Measurements from ENCODE around the gene UNKL.
A peak's percentile ranks its signal among the peaks of the same experiment; 100 is the strongest.

UNKL gene

DNA sequence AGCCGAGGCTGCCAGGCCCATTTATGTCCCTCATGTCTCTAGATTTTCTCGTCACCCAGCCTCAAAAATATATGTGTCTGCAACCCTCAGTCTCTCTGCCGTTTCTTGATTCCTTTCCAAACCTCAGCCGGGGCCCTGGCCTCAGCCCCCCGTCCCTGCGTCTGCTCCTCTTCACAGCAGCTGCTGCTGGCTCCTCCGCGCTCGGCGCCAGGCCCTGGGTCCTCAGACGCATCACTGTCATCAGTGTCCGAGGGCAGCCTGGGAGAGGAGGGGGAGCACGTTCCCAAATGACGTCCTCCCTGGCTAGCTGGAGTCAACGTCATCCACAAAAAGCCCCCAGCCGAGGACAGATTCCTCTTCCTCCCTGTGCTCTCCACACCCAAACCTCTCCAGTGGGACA, 65.2 kb downstream of the UNKL start:
- no peak for DNase-seq

DNA sequence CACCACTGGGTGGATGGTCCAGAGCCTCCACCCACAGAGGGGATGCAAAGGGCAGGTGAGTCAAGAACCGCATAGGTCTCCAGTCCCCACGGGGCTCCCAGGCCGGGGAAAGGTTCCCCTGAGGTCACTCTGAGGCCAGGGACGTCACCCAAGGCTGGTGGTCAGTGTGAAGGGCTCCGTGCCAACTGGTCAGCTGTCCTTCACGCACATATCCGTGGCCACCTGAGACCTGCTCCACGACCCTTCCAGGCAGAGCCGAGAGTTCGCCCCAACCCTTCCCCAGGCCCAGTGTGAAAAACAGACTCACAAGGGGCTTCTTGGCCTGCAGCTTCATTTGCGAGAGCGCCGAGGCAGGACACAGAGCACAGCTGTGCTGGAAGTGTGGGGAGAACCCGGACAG, 65.6 kb downstream of the UNKL start:
- DNase-seq = no peak

DNA sequence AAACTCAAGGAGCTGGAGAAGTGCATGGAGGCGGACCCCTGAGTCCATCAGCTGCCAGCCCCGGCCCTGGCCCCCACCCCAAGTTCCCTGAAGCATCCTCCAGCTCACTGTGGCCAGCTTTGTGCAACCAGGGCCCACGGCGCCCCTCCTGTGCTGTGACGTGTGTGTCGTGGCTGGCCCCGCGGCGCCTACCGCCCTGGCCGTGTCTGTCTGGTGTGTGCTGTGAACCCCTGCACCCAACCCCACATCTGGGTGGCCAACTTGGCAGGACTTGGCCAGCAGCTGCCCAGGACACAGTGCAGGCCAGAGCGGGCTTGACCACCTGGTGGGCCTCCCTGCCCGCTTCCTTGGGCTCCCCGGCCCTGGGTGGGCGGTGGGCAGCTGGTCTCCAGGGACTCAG, 66.1 kb downstream of the UNKL start:
- DNase-seq = no peak

- no peak for DNase-seq
Observed at GRCh38 chr16:1347962-1348361, 66.5 kb downstream of the UNKL start.

DNA sequence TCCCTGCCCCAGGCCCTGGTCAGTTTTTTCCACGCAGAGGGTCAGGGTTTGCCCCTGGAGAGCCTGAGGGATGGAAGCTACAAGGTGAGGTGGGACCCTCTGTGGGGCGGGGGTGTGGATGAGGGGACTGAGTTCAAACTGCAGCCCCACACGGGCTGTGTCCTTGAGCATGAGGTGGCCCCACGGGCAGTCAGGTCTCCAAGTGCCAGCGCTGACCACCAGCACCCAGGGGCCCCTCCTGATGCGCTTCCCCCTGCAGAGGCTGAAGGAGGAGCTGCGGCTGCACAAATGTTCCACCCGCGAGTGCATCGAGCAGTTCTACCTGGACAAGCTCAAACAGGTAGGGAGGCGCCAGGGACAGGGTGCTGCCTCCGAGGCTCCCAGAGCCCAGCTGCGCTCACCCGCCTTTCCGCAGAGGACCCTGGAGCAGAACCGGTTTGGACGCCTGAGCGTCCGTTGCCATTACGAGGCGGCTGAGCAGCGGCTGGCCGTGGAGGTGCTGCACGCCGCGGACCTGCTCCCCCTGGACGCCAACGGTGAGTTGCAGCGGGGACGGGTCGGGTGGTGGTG, 67.1 kb downstream of the UNKL start:
- no peak for DNase-seq

DNA sequence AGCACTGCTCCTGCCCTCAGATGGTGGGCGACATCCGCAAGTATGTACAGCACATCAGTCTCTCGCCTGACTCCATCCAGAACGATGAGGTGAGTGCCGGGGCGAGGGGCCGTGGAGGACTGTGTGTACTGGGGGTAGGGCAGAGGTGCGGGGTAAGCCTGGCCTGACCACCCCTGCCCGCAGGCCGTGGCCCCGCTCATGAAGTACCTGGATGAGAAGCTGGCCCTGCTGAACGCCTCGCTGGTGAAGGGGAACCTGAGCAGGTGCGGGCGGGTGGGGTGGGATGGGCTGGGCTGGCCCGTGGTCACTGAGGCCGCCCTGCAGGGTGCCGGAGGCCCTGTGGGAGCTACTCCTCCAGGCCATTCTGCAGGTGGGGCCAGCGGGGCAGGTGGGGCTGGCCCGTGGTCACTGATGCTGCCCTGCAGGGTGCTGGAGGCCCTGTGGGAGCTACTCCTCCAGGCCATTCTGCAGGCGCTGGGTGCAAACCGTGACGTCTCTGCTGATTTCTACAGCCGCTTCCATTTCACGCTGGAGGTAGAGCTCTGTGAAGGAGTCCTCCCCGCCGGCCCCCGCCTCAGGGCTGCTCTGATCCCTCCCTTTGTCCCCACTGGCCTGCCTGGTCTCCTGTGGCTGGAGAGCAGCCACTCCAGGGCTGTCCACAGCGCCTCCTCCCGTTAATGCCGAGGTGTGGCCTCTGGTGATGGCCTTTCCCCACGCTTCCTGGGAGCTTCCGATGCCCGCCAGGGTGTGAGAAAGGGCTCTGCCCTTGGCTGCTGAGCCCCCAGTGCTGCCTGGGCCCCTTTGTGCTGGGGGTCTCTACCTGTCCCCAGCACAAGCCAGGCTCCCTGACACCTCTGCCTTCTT, 67.8 kb downstream of the UNKL start:
- DNase-seq = no peak

GRCh38 chr16:1345651-1346421, 68.7 kb downstream of the UNKL start:
- no peak for DNase-seq

GRCh38 chr16:1345087-1345486, 69.4 kb downstream of the UNKL start:
- no peak for DNase-seq

DNA sequence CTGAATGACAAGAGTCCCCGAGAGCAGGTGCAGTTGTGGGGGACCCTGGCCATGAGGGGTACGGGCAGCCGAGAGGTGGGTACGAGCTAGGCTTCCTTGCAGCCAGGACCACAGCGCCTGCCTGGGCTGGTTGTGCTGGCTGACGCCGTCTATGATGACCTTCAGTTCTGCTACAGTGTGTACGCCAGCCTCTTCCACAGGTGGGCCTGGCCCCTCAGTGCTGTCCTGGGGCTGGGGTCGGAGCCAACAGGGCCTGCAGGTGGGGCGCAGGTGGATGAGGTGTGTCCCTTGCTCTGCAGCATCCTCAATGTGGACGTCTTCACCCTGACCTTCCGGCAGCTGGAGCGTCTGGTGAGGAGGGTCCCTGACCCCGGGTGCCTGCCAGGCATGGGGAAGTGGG, 70.0 kb downstream of the UNKL start:
- DNase-seq = no peak

DNA sequence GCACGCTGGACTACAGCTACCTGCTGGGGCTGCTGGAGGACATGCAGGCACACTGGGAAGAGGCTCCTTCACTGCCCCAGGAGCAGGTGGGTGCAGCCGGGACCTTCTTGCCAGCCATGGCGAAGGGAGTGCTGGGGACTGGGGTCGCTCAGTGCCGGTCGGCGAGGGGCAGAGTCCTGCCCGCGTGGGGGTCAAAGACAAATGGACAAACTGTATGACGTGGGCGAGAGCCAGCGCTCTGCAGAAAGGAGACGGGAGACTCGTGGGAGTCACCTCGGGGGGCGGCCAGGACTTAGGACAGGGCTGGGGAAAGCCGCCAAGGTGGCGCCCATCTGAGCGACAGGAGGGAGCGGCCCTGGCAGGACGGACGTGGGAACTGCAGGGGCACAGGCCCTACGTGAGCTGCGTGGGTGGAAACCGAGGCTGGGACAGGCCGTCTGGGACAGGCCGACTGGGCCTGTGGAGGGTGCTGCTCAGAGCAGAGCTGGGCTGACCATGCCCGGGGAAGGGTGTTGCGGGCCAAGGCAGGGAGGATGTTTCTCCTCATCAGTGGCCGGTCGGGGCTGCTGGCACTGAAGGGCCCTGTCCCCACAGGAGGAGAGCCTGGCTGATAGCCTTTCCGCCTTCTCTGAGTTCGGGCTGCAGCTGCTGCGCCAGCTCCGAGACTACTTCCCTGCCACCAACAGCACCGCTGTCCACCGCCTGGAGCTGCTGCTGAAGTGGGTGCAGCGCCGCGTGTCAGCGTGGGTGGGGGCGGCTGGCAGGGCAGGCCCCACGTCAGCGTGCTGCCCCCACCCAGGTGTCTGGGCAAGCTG, 70.9 kb downstream of the UNKL start:
- no peak for DNase-seq

GRCh38 chr16:1342526-1343427, 71.7 kb downstream of the UNKL start:
- DNase-seq = peak; percentile 79

DNA sequence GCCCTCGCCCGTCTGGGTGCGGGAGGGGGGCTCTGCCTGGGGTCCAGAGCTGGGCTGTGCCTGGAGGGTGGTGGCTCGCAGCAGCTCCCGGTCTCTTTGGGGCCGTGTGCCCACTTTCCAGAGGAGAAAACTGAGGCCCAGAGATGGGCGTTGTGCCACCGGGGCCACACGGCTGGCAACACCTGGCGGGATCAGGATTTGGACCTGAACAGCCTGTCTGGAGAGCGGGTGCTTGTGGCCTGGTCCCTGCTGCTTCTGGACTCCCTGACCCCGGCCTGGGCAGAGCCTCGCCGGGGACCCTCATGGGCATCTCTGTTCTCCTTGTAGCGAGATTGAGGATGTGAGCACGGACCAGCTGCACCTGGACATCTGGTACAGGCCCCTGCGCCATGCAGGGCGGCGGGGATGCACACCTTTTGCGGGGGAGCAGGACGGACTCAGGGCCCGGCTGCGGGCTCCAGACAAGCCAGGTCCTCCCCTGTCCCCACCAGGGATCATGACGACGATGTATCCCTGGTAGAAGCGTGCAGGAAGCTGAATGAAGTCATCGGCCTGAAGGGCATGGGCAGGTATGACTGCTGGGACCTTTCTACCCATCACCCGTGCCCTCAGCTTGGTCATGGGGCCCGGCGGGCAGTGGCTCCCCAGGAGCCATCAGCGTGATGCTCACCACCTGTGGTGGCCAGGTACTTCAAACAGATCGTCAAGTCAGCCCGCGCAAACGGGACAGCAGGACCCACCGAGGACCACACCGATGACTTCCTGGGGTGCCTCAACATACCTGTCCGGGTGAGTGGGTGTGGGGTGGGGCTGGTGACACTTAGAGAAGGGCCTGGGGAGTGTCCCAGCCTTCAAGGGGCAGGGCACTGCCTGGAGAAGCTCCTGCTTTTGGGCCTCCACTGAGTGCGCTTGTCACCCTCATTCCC, 72.7 kb downstream of the UNKL start:
- no peak for DNase-seq

- no peak for DNase-seq
Observed at GRCh38 chr16:1340730-1341494, 73.6 kb downstream of the UNKL start.

GRCh38 chr16:1338855-1339675, 75.4 kb downstream of the UNKL start:
- DNase-seq = no peak

- no peak for DNase-seq
Observed at GRCh38 chr16:1338119-1338730, 76.3 kb downstream of the UNKL start.

DNA sequence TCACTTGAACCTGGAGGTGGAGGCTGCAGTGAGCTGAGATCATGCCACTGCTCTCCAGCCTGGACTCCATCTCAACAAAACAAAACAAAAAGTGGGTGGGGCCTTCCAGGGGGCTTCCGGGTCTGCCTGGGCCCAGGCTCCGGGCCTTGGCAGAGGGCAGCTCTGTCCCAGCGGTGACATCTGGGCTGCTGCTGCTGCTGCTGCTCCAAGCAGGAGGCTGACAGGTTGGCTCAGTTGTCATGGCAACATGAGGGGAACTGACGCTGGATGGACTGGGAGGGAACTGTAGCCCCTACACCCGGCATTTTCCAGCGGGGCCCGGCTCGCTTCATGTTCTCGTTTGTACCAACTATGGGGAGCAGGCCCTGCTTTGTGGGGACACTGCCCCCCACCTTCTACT, 77.0 kb downstream of the UNKL start:
- DNase-seq = no peak

DNA sequence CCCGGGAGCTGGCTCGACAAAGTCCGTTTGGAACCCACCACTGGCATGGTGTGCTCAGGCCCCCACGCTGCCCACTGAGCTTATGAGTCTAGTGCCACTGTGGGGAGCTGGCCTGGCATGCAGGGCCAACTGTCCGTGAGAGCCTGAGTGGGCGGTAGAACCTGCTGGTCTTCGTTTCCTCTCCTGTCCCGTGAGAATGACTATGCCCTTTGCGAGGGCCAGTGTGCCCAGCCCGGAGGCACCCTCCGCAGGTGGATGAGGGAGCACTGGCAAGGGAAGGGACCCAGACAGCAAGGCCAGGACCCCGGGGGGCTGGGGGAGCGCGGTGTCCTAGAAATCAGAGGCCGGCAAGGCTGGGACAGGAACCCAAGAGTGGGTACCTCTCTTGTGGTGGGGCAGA, 77.9 kb downstream of the UNKL start:
- DNase-seq = no peak

DNA sequence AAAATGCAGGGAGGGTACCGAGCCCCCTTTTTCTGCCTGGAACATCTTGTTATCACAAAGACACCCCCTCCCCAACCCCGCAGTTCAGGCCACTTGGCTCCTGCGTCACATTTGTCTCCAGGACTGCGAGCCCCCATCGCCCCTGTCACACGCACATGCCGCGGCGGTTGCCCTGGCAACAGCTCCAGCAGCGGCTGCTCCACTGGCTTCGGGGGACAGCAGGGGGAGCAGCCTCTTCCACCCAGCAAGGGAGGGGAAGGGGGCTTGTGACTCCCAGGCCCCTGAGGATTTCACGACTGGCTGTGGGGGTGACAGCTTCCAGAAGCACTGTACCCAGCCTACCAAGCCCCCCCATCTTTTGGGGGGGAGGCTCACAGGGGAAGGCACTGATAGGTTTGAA, 78.5 kb downstream of the UNKL start:
- DNase-seq = no peak

Measured in NCI-H1417 treated with DMSO at 0.1 percent for 48 hours (cell line).